Glutamatergic neuron (in vitro differentiated cells): Measurements from ENCODE around the gene FGF22. TPM values are rescaled to one million over a fixed set of nuclear protein-coding genes. Genes with fewer than 3 reads are reported as not detected.

Source experiments
- DNase-seq: peaks from one replicate; pipeline ENCODE4 v3.0.0; 2022
- H3K27ac Mint-ChIP-seq: one replicate; pipeline ENCODE4 v1.8.0; 2020; ENCODE audit warnings: mild to moderate bottlenecking, mixed read lengths, inconsistent platforms; ENCODE audit not compliant: unreplicated experiment
- H3K27me3 Mint-ChIP-seq: one replicate; pipeline ENCODE4 v1.8.0; 2020; ENCODE audit warnings: mild to moderate bottlenecking, moderate library complexity, mixed read lengths, inconsistent platforms; ENCODE audit not compliant: unreplicated experiment
- H3K36me3 Mint-ChIP-seq: one replicate; pipeline ENCODE4 v1.8.0; 2020; ENCODE audit warnings: mild to moderate bottlenecking, mixed read lengths, inconsistent platforms; ENCODE audit not compliant: unreplicated experiment
- H3K4me1 Mint-ChIP-seq: one replicate; pipeline ENCODE4 v1.8.0; 2020; ENCODE audit warnings: mild to moderate bottlenecking, low read depth, mixed read lengths, inconsistent platforms; ENCODE audit not compliant: unreplicated experiment
- H3K4me3 Mint-ChIP-seq: one replicate; pipeline ENCODE4 v1.8.0; 2020; ENCODE audit warnings: mild to moderate bottlenecking, mixed read lengths, inconsistent platforms; ENCODE audit not compliant: unreplicated experiment
- H3K9me3 Mint-ChIP-seq: one replicate; pipeline ENCODE4 v1.8.0; 2020; ENCODE audit warnings: mild to moderate bottlenecking, moderate library complexity, mixed read lengths, inconsistent platforms; ENCODE audit not compliant: unreplicated experiment
- CTCF ChIP-seq: fragments of 200-600 bp; sonication (generic); IDR thresholded peaks from one replicate; pipeline ENCODE4 v1.5.0; 2021; ENCODE audit not compliant: partially characterized antibody, unreplicated experiment
- total RNA-seq: library from RNA; stranded (reverse); fragmentation: NEBNext Ultra II Directional; extraction: Animal tissue kit (Norgen Biotek cat#: 25700); gene quantifications from one replicate; pipeline ENCODE4 v1.2.1, GENCODE V29; 2021; ENCODE audit not compliant: unreplicated experiment

Gene FGF22
- total RNA-seq, 1 donor from 2014 or later = 1.5 TPM

DNA sequence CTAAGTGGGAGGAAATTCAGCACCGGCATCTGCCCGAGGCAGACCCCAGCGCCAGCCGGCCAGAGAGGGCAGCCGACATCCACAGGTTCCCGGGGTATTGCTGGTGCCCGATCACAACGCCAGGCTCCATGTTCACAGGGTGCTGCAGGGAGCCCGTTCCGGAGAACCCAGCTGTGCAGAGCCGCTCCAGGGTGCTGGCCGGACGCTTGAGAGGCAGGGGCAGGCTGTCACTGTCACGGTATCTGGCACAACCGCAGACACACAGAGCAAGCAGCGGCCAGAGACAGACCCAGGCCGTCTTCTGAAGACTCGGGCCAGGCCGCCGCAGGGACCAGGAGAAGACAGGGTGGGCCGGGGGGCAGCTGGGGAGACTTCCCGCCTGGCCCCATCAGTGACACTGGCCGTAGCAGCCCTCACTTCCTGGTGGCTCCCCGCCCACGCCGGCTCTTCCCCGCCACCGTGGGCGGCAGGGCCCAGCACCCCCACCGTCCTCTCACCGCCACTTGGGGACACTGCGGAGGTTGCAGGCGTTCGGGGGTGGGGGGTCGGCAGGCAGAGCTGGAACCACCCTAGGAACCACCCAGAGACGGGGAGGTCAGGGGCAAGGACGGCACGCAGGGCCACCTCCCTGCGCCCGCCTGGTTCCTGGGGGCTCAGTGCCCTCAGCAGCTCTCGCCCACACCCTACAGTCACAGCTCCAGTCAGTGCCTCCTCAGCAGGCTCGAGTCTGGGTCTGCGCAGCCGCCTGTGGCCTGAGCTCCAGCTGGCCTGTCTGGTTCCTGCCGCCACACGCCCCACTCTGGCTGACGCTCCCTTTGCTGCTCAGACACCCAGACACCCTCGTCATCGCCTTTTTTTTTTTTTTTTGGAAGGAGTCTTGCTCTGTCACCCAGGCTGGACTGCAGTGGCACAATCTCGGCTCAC is 19.5 kb downstream of the FGF22 start:
- Mint-ChIP-seq H3K36me3 (no peaks in the 10 kb centered on the region), H3K27ac (peak overlapping the region; percentile 33), H3K9me3 (peaks cover 6% of the 10 kb centered on the region), H3K27me3 (peaks cover 9% of the 10 kb centered on the region), H3K4me1 (peaks cover 16% of the 10 kb centered on the region), H3K4me3 (no peak overlapping the region)
- DNase-seq = no peak
- no peak for TF ChIP-seq CTCF

GRCh38 chr19:660793-661426 is 21.2 kb downstream of the FGF22 start:
- TF ChIP-seq CTCF = no peak
- DNase-seq = no peak
- peaks cover 10% of the 10 kb centered on the region for H3K9me3 Mint-ChIP-seq
- peak overlapping the region; percentile 62 for H3K27ac Mint-ChIP-seq
- peak overlapping the region; percentile 81 for H3K4me3 Mint-ChIP-seq
- peaks cover 9% of the 10 kb centered on the region for H3K4me1 Mint-ChIP-seq
- H3K27me3 Mint-ChIP-seq = peaks cover 10% of the 10 kb centered on the region
- H3K36me3 Mint-ChIP-seq = no peaks in the 10 kb centered on the region

DNA sequence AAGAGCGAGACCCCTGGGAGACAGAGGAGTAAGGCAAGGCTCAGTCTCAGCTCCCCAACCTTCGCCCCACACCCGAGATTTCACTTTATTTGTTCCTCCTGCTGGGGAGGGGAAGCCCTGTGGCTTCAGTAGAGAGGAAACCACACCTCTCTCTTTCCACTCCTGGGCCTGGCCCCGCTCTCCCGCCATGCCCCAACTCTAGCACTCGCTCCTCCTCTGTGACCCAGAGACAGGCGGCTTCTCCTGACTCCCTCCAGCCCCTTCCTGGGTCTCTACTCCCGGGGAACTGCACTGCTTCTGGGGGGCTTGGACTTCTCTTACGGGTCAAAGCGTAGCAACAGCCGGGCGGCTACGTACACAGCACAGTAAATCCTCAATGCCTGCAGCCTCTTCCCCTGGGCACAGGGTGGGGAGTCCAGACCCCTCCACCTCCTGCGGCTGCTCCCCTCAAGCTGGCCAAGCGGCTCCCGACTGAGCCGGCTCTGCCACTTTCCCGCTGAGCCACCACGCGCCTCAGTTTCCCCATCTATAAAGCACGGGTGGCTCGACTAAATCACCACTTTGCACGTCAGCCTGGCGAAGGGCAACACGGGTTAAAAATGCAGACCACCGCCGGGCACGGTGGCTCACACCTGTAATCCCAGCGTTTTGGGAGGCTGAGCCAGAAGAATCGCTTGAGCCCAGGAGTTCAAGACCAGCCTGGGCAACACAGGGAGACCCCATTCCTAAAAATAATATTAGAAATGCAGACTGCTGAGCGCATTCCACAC is 21.9 kb downstream of the FGF22 start:
- no peak for TF ChIP-seq CTCF
- Mint-ChIP-seq H3K27ac (no peak overlapping the region), H3K9me3 (peaks cover 12% of the 10 kb centered on the region), H3K27me3 (peaks cover 10% of the 10 kb centered on the region), H3K36me3 (no peaks in the 10 kb centered on the region), H3K4me1 (peaks cover 4% of the 10 kb centered on the region), H3K4me3 (peak overlapping the region; percentile 81)
- no peak for DNase-seq

DNA sequence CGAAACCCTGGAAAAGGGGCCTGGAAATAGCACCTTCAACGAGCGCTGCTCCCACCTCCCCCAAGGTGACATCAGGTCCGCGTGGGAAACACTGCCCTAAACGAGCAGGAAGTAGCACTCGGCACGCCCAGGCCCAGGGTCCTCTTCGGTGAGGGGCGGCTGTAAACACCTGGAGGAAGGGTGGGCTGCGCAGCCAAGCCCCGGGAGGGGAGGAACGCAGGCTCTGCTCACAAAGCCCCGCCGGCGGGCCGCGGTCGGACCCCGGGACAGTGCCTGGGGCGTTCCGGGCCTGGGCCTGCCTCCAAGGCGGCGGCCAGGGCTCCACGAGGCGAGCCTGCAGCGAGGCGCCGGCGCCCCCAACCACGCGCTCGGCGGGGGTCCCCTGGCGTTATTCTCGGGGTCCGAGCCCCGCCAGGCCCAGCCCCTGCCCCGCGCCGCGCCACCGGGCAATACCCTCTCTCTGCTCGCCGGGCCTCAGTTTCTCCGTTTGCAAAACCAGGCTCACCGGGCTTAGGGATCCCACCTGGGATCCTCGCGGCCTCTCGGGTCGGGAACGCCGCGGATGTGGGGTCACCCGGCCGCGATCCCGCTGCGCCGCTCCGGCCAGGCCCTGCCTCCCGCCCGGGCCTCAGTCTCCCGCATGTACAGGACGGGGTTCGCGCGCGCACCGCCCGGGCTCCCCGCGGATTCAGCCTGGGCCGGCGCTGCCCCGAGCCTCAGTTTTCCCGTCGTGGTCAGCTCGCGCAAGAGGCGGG is 22.7 kb downstream of the FGF22 start:
- no peak for TF ChIP-seq CTCF
- peaks cover 4% of the 10 kb centered on the region for H3K4me1 Mint-ChIP-seq
- no peak for DNase-seq
- no peak overlapping the region for H3K27ac Mint-ChIP-seq
- H3K9me3 Mint-ChIP-seq = peaks cover 15% of the 10 kb centered on the region
- peak overlapping the region; percentile 81 for H3K4me3 Mint-ChIP-seq
- H3K36me3 Mint-ChIP-seq = no peaks in the 10 kb centered on the region
- peaks cover 10% of the 10 kb centered on the region for H3K27me3 Mint-ChIP-seq
